Smooth muscle cell (in vitro differentiated cells): ENCODE data around the gene MAP4. TPM values are rescaled to one million over a fixed set of nuclear protein-coding genes. Genes with fewer than 3 reads are reported as not detected.
A peak's percentile ranks its signal among the peaks of the same experiment; 100 is the strongest.

Experiments
- DNase-seq: peaks from one replicate; lab custom pipeline; 2025; ENCODE audit not compliant: unreplicated experiment; lab: John Stamatoyannopoulos, UW
- H2AFZ ChIP-seq: fragments of 200-600 bp; sonication (generic); 2 replicates; pipeline ENCODE4 v1.6.0; 2016; ENCODE audit warnings: antibody characterized with exemption, low read depth, mild to moderate bottlenecking
- H3F3A ChIP-seq: fragments of 200-600 bp; sonication (generic); 2 replicates; pipeline ENCODE4 v1.6.0; 2017; ENCODE audit warnings: antibody characterized with exemption, low read depth
- H3K27ac ChIP-seq: fragments of 200-600 bp; sonication (generic); 2 replicates; pipeline ENCODE4 v1.5.1; 2016; ENCODE audit warnings: low read depth, mild to moderate bottlenecking
- H3K27me3 ChIP-seq: fragments of 200-600 bp; sonication (generic); 2 replicates; pipeline ENCODE4 v1.6.1; 2016; ENCODE audit warnings: low read depth, mild to moderate bottlenecking
- H3K36me3 ChIP-seq: fragments of 200-600 bp; sonication (generic); 2 replicates; pipeline ENCODE4 v1.5.1; 2016; ENCODE audit warnings: low read depth
- H3K4me1 ChIP-seq: fragments of 200-600 bp; sonication (generic); 2 replicates; pipeline ENCODE4 v1.5.1; 2016; ENCODE audit warnings: low read depth
- H3K4me2 ChIP-seq: fragments of 200-600 bp; sonication (generic); 2 replicates; pipeline ENCODE4 v1.6.0; 2016; ENCODE audit warnings: mild to moderate bottlenecking
- H3K4me3 ChIP-seq: fragments of 200-600 bp; sonication (generic); 2 replicates; pipeline ENCODE4 v1.5.1; 2016; ENCODE audit warnings: mild to moderate bottlenecking
- H3K79me2 ChIP-seq: fragments of 200-600 bp; sonication (generic); 2 replicates; pipeline ENCODE4 v1.6.0; 2016; ENCODE audit warnings: low read depth, mild to moderate bottlenecking
- H3K9ac ChIP-seq: fragments of 200-600 bp; sonication (generic); 2 replicates; pipeline ENCODE4 v1.6.0; 2016; ENCODE audit warnings: low read depth
- H3K9me3 ChIP-seq: fragments of 200-600 bp; sonication (generic); replicated peaks from 2 replicates; pipeline ENCODE4 v1.5.1; 2016; ENCODE audit warnings: low read depth
- H4K20me1 ChIP-seq: fragments of 200-600 bp; sonication (generic); 2 replicates; pipeline ENCODE4 v1.6.0; 2016; ENCODE audit warnings: low read depth
- CTCF ChIP-seq: fragments of 200-600 bp; sonication (generic); IDR thresholded peaks from 2 replicates; pipeline ENCODE4 v1.5.1; 2017; ENCODE audit warnings: borderline replicate concordance, mild to moderate bottlenecking, antibody characterized with exemption; ENCODE audit not compliant: insufficient read depth, poor library complexity, severe bottlenecking
- WGBS: methylation state at CpG from one replicate; pipeline ENCODE4 v1.1.7; 2016; ENCODE audit warnings: low lambda C conversion rate; 5-methylcytosine and 5-hydroxymethylcytosine counted together
- polyA plus RNA-seq: library from polyadenylated mRNA; unstranded; fragments of >200 nt; fragmentation: Nextera tagmentation; extraction: Ambion mirVana; gene quantifications from 2 replicates; pipeline ENCODE4 v1.2.1, GENCODE V29; 2016
- total RNA-seq: library from RNA; depleted of rRNA; stranded (reverse); fragments of >200 nt; gene quantifications from 2 replicates; pipeline ENCODE4 v1.2.3, GENCODE V29; 2014

Gene MAP4
- total and polyA plus RNA-seq, 2 experiments from 2014 or later = 114 to 166 TPM

DNA sequence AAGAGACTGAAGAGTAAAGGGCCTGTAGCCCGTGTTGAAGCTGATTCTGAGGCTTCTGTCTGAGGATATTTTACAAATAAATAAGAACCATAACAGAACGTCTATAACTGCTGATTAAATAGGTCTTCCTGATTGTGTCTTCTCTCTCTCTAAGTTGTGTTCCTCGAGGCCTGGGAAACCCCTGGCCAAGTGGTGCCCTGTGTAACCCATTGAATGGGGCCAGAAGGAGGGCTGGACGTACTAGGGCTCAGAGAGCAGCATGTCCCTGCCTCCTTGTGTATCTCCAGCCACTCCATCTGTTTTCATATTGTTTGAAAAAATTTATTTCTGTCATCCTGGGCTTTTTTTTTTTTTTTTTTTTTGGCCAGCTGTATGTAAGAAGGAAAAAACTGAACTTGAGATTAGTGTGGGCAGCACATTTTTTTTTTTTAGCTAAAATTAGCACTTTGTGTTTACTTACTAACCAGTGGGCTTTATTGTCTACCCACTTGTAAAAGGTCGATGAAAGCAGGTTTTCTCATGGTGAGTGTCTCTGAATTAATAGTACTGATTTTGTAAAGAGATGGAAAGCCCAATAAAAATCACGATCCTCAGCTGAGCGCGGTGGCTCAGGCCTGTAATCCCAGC, 202.6 kb downstream of the MAP4 start:
- DNase-seq = no peak
- Histone ChIP-seq H3K9ac (no peak overlapping the region), H3K27me3 (no peaks in the 10 kb centered on the region), H3K79me2 (no peaks in the 10 kb centered on the region), H3K9me3 (no peaks in the 10 kb centered on the region), H2AFZ (no peak overlapping the region), H3F3A (no peaks in the 10 kb centered on the region), H3K4me1 (no peaks in the 10 kb centered on the region), H3K27ac (no peak overlapping the region), H4K20me1 (peaks cover 3% of the 10 kb centered on the region), H3K4me2 (no peak overlapping the region), H3K36me3 (peaks cover 8% of the 10 kb centered on the region), H3K4me3 (no peak overlapping the region)
- WGBS = 87% methylated on average over 8 of the region's 8 CpGs
- no peak for TF ChIP-seq CTCF

GRCh38 chr3:47804577-47804976, 211.6 kb downstream of the MAP4 start:
- Histone ChIP-seq H3F3A (peaks cover 5% of the 10 kb centered on the region), H3K27ac (peak overlapping the region; percentile 89), H3K4me2 (peak overlapping the region; percentile 91), H3K27me3 (no peaks in the 10 kb centered on the region), H3K4me1 (peaks cover 11% of the 10 kb centered on the region), H3K36me3 (no peaks in the 10 kb centered on the region), H2AFZ (no peak overlapping the region), H3K4me3 (no peak overlapping the region), H4K20me1 (no peaks in the 10 kb centered on the region), H3K9ac (no peak overlapping the region), H3K9me3 (no peaks in the 10 kb centered on the region), H3K79me2 (peaks cover 12% of the 10 kb centered on the region)
- WGBS = 82% methylated on average over 1 of the region's 1 CpG
- no peak for DNase-seq
- TF ChIP-seq CTCF = no peak

DNA sequence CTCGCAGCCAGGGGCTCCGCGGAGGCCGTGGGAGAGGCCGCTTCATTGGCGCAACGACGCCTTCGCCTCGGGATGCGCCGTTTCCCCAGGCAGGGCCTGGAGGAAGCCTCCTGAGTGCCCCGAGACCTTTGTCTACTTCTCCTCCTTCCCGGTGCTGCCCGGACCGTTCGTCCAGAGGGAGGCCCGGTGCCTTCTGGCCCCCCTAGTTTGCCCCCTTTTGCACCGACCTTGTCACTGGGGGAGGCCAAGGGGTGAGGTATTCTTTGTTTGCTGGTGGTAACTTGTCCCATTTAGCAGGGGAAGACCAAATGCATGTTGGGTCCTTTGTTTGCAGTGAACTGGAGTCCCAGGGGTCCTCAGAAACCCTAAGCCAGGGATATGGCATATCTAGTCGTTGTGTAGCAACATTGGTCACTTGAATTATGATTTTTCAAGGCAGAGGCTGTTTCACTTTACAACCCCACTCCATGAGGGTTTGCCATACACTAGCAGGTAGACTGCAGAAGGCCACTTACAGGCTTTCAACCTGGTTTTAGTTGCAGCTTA, 212.7 kb downstream of the MAP4 start:
- 1% methylated on average over 11 of the region's 20 CpGs for WGBS
- H3F3A ChIP-seq = peaks cover 5% of the 10 kb centered on the region
- peak overlapping the region; percentile 89 for H3K27ac ChIP-seq
- H3K9me3 ChIP-seq = no peaks in the 10 kb centered on the region
- H3K4me1 ChIP-seq = peaks cover 11% of the 10 kb centered on the region
- peak overlapping the region; percentile 88 for H2AFZ ChIP-seq
- no peaks in the 10 kb centered on the region for H3K36me3 ChIP-seq
- peak overlapping the region; percentile 94 for H3K4me3 ChIP-seq
- peak overlapping the region; percentile 79 for H3K9ac ChIP-seq
- TF ChIP-seq CTCF = no peak
- no peak for DNase-seq
- H3K79me2 ChIP-seq = peaks cover 12% of the 10 kb centered on the region
- H3K27me3 ChIP-seq = no peaks in the 10 kb centered on the region
- peak overlapping the region; percentile 91 for H3K4me2 ChIP-seq
- no peaks in the 10 kb centered on the region for H4K20me1 ChIP-seq
